CD4-positive, alpha-beta T cell (primary cell): ENCODE measurements around the gene CADM1. TPM values are rescaled to one million over a fixed set of nuclear protein-coding genes. Genes with fewer than 3 reads are reported as not detected.

Source experiments
- ATAC-seq: fragments of 200-7000 bp; cut with Tn5 transposase; one replicate; pipeline ENCODE4 v1.10.0; 2022; ENCODE audit warnings: mild to moderate bottlenecking; ENCODE audit not compliant: poor library complexity
- CTCF ChIA-PET: fragments of 350-600 bp; sonication (Branson Sonifier 250); formaldehyde crosslinking; loops from one replicate; lab custom pipeline; 2021; ENCODE audit warnings: antibody characterized with exemption, inconsistent platforms; lab: Charles Lee
- POLR2A ChIA-PET: fragments of 350-600 bp; sonication (Branson Sonifier 250); formaldehyde crosslinking; loops from one replicate; lab custom pipeline; 2021; ENCODE audit warnings: antibody characterized with exemption, inconsistent platforms; lab: Charles Lee
- DNase-seq, 14 experiments: peaks; one replicate each; pipeline ENCODE4 v3.0.0-alpha.2; 2013 to 2020; ENCODE audit warnings: mixed read lengths in 2 of 14
- H3K27ac ChIP-seq, 2 donors: one replicate each; pipeline versions ENCODE4 v1.5.1 to v1.7.0; 2013; ENCODE audit warnings: low read length in 2 of 2, low read depth in 1 of 2, mild to moderate bottlenecking in 1 of 2
- H3K27me3 ChIP-seq, 2 experiments: 1 replicate in 1 of 2; 2 replicates in 1 of 2; pipeline versions ENCODE4 v1.6.1 to v1.7.0; 2013; ENCODE audit warnings: low read length in 2 of 2, control low read depth in 1 of 2, mild to moderate bottlenecking in 1 of 2, moderate library complexity in 1 of 2; ENCODE audit not compliant: insufficient read depth in 2 of 2, control insufficient read depth in 1 of 2
- H3K36me3 ChIP-seq: one replicate; pipeline ENCODE4 v1.6.1; 2013; ENCODE audit warnings: low read length, control low read depth; ENCODE audit not compliant: insufficient read depth
- H3K4me1 ChIP-seq: one replicate; pipeline ENCODE4 v1.6.1; 2013; ENCODE audit warnings: low read length, control low read depth; ENCODE audit not compliant: insufficient read depth
- H3K4me3 ChIP-seq: one replicate; pipeline ENCODE4 v1.5.1; 2013; ENCODE audit warnings: mild to moderate bottlenecking, low read length, moderate library complexity
- H3K9me3 ChIP-seq, 2 experiments: 1 replicate in 1 of 2; 2 replicates in 1 of 2; pipeline versions ENCODE4 v1.6.1 to v1.7.0; 2013; ENCODE audit warnings: low read length in 2 of 2, mild to moderate bottlenecking in 2 of 2, control low read depth in 1 of 2, moderate library complexity in 1 of 2; ENCODE audit not compliant: control insufficient read depth in 1 of 2, insufficient read depth in 1 of 2
- H3K27ac Mint-ChIP-seq: one replicate; pipeline ENCODE4 v1.8.0; 2020; ENCODE audit warnings: mixed read lengths
- H3K27me3 Mint-ChIP-seq: one replicate; pipeline ENCODE4 v1.8.0; 2021; ENCODE audit warnings: mixed read lengths
- H3K36me3 Mint-ChIP-seq: one replicate; pipeline ENCODE4 v1.8.0; 2021; ENCODE audit warnings: low read depth, mixed read lengths
- H3K4me1 Mint-ChIP-seq: one replicate; pipeline ENCODE4 v1.8.0; 2021; ENCODE audit warnings: low read depth, mixed read lengths
- H3K4me3 Mint-ChIP-seq: one replicate; pipeline ENCODE4 v1.8.0; 2020; ENCODE audit warnings: mild to moderate bottlenecking, mixed read lengths
- H3K9me3 Mint-ChIP-seq: one replicate; pipeline ENCODE4 v1.8.0; 2020; ENCODE audit warnings: mixed read lengths
- CTCF ChIP-seq: fragments of 200-600 bp; IDR thresholded peaks from one replicate; pipeline ENCODE4 v1.8.0; 2022; ENCODE audit warnings: antibody characterized with exemption, mild to moderate bottlenecking
- intact Hi-C, 2 experiments: fragments of 100-400 bp; cut with DNase I in 1 of 2; cut with micrococcal nuclease in 1 of 2; formaldehyde crosslinking; loops; one replicate each; pipeline versions ENCODE4 v1.15.1 to v1.9.0; 2023 to 2025; cut with DNase I, micrococcal nuclease
- total RNA-seq, 174 experiments: library from RNA in 2 of 174; stranded (reverse) in 2 of 174; gene quantifications; one replicate each; pipeline ENCODE4 v1.2.3 and lab custom pipeline; 2021 to 2026

The CADM1 gene
- total RNA-seq, 2 experiments from 2014 or later: 1.1 to 1.4 TPM

GRCh38 chr11:115407496-115407895, 96.7 kb downstream of the CADM1 start:
- H3K27ac ChIP-seq: no peak overlapping the region
- CTCF ChIA-PET: no interaction called here
- DNase-seq: no peak
- no peaks in the 10 kb centered on the region for H3K27me3 Mint-ChIP-seq
- no peak overlapping the region for H3K4me3 ChIP-seq
- peaks cover 2% of the 10 kb centered on the region for H3K9me3 Mint-ChIP-seq
- no peaks in the 10 kb centered on the region for H3K9me3 ChIP-seq
- no peaks in the 10 kb centered on the region for H3K27me3 ChIP-seq
- no peak for ATAC-seq
- TF ChIP-seq CTCF: no peak
- no peak overlapping the region for H3K4me3 Mint-ChIP-seq
- POLR2A ChIA-PET: no interaction called here
- intact Hi-C loops: no loop called here
- no peaks in the 10 kb centered on the region for H3K4me1 Mint-ChIP-seq
- H3K36me3 ChIP-seq: no peaks in the 10 kb centered on the region
- H3K36me3 Mint-ChIP-seq: no peaks in the 10 kb centered on the region
- H3K27ac Mint-ChIP-seq: no peak overlapping the region
- H3K4me1 ChIP-seq: no peaks in the 10 kb centered on the region

GRCh38 chr11:115406404-115406803, 97.8 kb downstream of the CADM1 start:
- no peak for TF ChIP-seq CTCF
- Histone ChIP-seq H3K27me3 (no peaks in the 10 kb centered on the region), H3K36me3 (no peaks in the 10 kb centered on the region), H3K4me3 (no peak overlapping the region), H3K4me1 (no peaks in the 10 kb centered on the region), H3K27ac (no peak overlapping the region), H3K9me3 (no peaks in the 10 kb centered on the region)
- H3K36me3 Mint-ChIP-seq: no peaks in the 10 kb centered on the region
- POLR2A ChIA-PET: no interaction called here
- no peak overlapping the region for H3K4me3 Mint-ChIP-seq
- CTCF ChIA-PET: no interaction called here
- no peak for ATAC-seq
- no peak for DNase-seq
- no peaks in the 10 kb centered on the region for H3K27me3 Mint-ChIP-seq
- peaks cover 2% of the 10 kb centered on the region for H3K9me3 Mint-ChIP-seq
- H3K4me1 Mint-ChIP-seq: no peaks in the 10 kb centered on the region
- H3K27ac Mint-ChIP-seq: no peak overlapping the region
- intact Hi-C loops: no loop called here

GRCh38 chr11:115398333-115399080, 105.7 kb downstream of the CADM1 start:
- H3K4me3 Mint-ChIP-seq: no peak overlapping the region
- H3K4me1 Mint-ChIP-seq: no peaks in the 10 kb centered on the region
- Histone ChIP-seq H3K27me3 (no peaks in the 10 kb centered on the region), H3K9me3 (no peaks in the 10 kb centered on the region), H3K27ac (no peak overlapping the region), H3K4me3 (no peak overlapping the region), H3K36me3 (no peaks in the 10 kb centered on the region), H3K4me1 (no peaks in the 10 kb centered on the region)
- ChIA-PET CTCF (no interaction called here), POLR2A (no interaction called here)
- no peak for ATAC-seq
- no peak overlapping the region for H3K27ac Mint-ChIP-seq
- no peaks in the 10 kb centered on the region for H3K27me3 Mint-ChIP-seq
- no peak for DNase-seq
- peaks cover 5% of the 10 kb centered on the region for H3K9me3 Mint-ChIP-seq
- no peak for TF ChIP-seq CTCF
- no peaks in the 10 kb centered on the region for H3K36me3 Mint-ChIP-seq
- intact Hi-C loops: no loop called here
